Mesenchymal stem cell (in vitro differentiated cells and primary cell): ENCODE results near the gene LMOD2.

Experiments used
- DNase-seq: peaks from one replicate; pipeline ENCODE4 v3.0.0-alpha.2; 2013
- H2AFZ ChIP-seq: one replicate; pipeline ENCODE4 v1.6.1; 2013; ENCODE audit warnings: low read depth, mild to moderate bottlenecking, control low read depth, inconsistent platforms, low read length, moderate library complexity
- H2AK5ac ChIP-seq: 2 replicates; pipeline ENCODE4 v1.6.1; 2013; ENCODE audit warnings: low read length, moderate library complexity, mild to moderate bottlenecking, inconsistent platforms; ENCODE audit not compliant: severe bottlenecking
- H2BK120ac ChIP-seq: one replicate; pipeline ENCODE4 v1.6.1; 2013; ENCODE audit warnings: low read depth, mild to moderate bottlenecking, inconsistent platforms, low read length, moderate library complexity
- H2BK12ac ChIP-seq, 2 experiments: one replicate each; pipeline ENCODE4 v1.6.1; 2013; ENCODE audit warnings: inconsistent platforms in 2 of 2, low read length in 2 of 2, mild to moderate bottlenecking in 2 of 2, moderate library complexity in 2 of 2, control low read depth in 1 of 2
- H2BK15ac ChIP-seq: one replicate; pipeline ENCODE4 v1.6.1; 2013; ENCODE audit warnings: mild to moderate bottlenecking, low read depth, inconsistent platforms; ENCODE audit not compliant: poor library complexity, severe bottlenecking
- H2BK5ac ChIP-seq: 2 replicates; pipeline ENCODE4 v1.6.1; 2013; ENCODE audit warnings: low read depth, mild to moderate bottlenecking, low read length, control low read depth, inconsistent platforms; ENCODE audit not compliant: poor library complexity, severe bottlenecking
- H3K14ac ChIP-seq, 2 experiments: one replicate each; pipeline ENCODE4 v1.6.1; 2013; ENCODE audit warnings: inconsistent platforms in 2 of 2, low read length in 2 of 2, control low read depth in 1 of 2, mild to moderate bottlenecking in 1 of 2, moderate library complexity in 1 of 2
- H3K18ac ChIP-seq, 2 experiments: one replicate each; pipeline ENCODE4 v1.6.1; 2013; ENCODE audit warnings: inconsistent platforms in 2 of 2, low read length in 2 of 2, control low read depth in 1 of 2, low read depth in 1 of 2, mild to moderate bottlenecking in 1 of 2
- H3K23ac ChIP-seq, 2 experiments: one replicate each; pipeline ENCODE4 v1.6.1; 2013; ENCODE audit warnings: inconsistent platforms in 2 of 2, low read length in 2 of 2, mild to moderate bottlenecking in 2 of 2, moderate library complexity in 2 of 2, control low read depth in 1 of 2
- H3K27ac ChIP-seq: 2 replicates; pipeline ENCODE4 v1.5.1; 2013; ENCODE audit warnings: mild to moderate bottlenecking, moderate library complexity, low read length, control low read depth, inconsistent platforms; ENCODE audit not compliant: poor library complexity, severe bottlenecking
- H3K27me3 ChIP-seq, 2 experiments: 2 replicates each; pipeline versions ENCODE4 v1.6.1 to v1.7.0; 2013; ENCODE audit warnings: low read length in 2 of 2, mild to moderate bottlenecking in 2 of 2, moderate library complexity in 2 of 2, control low read depth in 1 of 2, inconsistent platforms in 1 of 2; ENCODE audit not compliant: control insufficient read depth in 1 of 2, insufficient read depth in 1 of 2
- H3K36me3 ChIP-seq, 2 experiments: 2 replicates each; pipeline versions ENCODE4 v1.6.1 to v1.7.0; 2013; ENCODE audit warnings: low read length in 2 of 2, control low read depth in 1 of 2, inconsistent platforms in 1 of 2, low read depth in 1 of 2, mild to moderate bottlenecking in 1 of 2; ENCODE audit not compliant: insufficient read depth in 2 of 2, control insufficient read depth in 1 of 2
- H3K4ac ChIP-seq, 2 experiments: one replicate each; pipeline ENCODE4 v1.6.1; 2013; ENCODE audit warnings: inconsistent platforms in 2 of 2, low read length in 2 of 2, mild to moderate bottlenecking in 2 of 2, moderate library complexity in 2 of 2, control low read depth in 1 of 2, low read depth in 1 of 2
- H3K4me1 ChIP-seq: 2 replicates; pipeline ENCODE4 v1.6.1; 2013; ENCODE audit warnings: low read depth, low read length, control low read depth; ENCODE audit not compliant: control insufficient read depth, insufficient read depth
- H3K4me2 ChIP-seq: 2 replicates; pipeline ENCODE4 v1.6.1; 2013; ENCODE audit warnings: low read length, mild to moderate bottlenecking, inconsistent platforms; ENCODE audit not compliant: poor library complexity, severe bottlenecking
- H3K4me3 ChIP-seq, 2 experiments: 2 replicates each; pipeline versions ENCODE4 v1.5.1 to v1.7.0; 2013; ENCODE audit warnings: low read length in 2 of 2, mild to moderate bottlenecking in 2 of 2, control low read depth in 1 of 2, low read depth in 1 of 2; ENCODE audit not compliant: insufficient read depth in 1 of 2
- H3K79me1 ChIP-seq: replicated peaks from 2 replicates; pipeline ENCODE4 v1.6.1; 2013; ENCODE audit warnings: mild to moderate bottlenecking, control low read depth, low read length, inconsistent platforms; ENCODE audit not compliant: poor library complexity, severe bottlenecking
- H3K9ac ChIP-seq: 2 replicates; pipeline ENCODE4 v1.7.0; 2013; ENCODE audit warnings: mild to moderate bottlenecking, low read length, moderate library complexity
- H3K9me3 ChIP-seq: 2 replicates; pipeline ENCODE4 v1.7.0; 2013; ENCODE audit warnings: mild to moderate bottlenecking, low read length; ENCODE audit not compliant: control insufficient read depth
- H4K8ac ChIP-seq: one replicate; pipeline ENCODE4 v1.6.1; 2013; ENCODE audit warnings: inconsistent platforms, mild to moderate bottlenecking, low read length, moderate library complexity
- H4K91ac ChIP-seq: one replicate; pipeline ENCODE4 v1.6.1; 2013; ENCODE audit warnings: mild to moderate bottlenecking, low read length, inconsistent platforms
- WGBS: methylation state at CpG from one replicate; pipeline ENCODE4 v1.1.7; 2013; ENCODE audit warnings: mixed read lengths; 5-methylcytosine and 5-hydroxymethylcytosine counted together

The LMOD2 gene

DNA sequence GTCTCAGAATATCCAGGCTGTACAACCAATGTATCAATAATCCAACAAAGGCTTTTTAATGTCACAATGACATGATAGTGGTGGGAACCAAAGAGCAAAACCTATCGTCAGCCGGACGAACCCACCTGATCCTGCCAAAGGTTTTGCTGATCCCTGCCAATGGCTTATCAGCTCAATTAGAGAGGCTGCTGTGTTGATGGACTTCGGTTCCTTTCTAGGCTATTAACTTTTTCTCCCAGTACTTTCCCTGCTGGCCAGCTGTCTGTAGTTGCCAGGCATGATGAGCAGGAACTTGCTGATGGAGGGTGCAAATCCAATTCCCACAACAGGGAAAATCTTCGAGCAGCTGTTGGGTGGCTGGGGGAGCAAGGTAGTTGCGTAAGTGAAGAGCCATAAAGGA lies 2.4 kb downstream of the LMOD2 start:
- no peak for DNase-seq
- Histone ChIP-seq H3K4me3 (no peak overlapping the region), H2BK120ac (no peak overlapping the region)

DNA sequence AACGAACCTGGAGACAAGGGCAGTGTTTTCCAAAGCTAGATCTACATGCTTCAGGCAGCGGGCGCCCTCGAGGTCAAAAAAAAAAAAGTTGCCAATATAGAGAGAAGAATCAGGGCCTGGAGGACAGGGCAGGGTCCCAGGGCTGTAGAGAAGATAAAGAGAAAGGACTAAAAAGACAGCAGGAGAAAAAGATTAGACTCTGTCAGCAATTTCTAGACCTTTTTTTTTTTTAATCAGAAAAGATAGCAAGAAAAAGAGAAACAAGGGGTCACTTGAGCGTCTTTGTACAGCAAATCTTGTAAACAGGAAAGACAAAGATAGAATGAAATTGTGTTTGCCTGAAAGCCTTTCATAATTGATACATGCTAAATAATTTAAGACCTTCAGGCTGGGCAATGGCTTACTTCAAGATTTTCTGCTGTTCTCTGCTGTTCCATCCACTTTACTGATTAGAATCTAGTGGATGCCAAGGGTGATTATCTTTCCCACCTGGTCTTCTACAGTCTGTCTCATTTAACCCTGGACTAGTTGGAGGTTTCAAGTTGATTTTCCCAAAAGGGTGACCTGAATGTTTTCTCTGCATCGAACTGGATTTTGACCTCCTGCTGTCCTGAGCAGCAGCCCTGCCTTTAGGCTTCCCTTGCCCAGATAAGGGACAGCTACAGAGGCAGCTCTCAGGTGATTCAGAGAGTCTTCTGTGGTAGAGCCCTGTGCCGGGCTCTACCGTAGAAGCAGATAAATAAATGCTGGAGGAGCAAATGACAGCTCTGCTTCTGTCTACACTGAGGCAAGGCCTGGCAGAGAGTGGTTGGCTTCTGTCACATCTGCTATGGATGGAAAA lies 5.1 kb downstream of the LMOD2 start:
- Histone ChIP-seq H3K4me3 (no peak overlapping the region), H2BK120ac (no peak overlapping the region), H2BK15ac (no peak overlapping the region), H3K18ac (no peak overlapping the region), H3K4ac (no peak overlapping the region), H2BK5ac (no peak overlapping the region), H3K79me1 (no peaks in the 10 kb centered on the region), H3K27me3 (no peaks in the 10 kb centered on the region), H4K91ac (no peak overlapping the region), H2AFZ (no peak overlapping the region), H2BK12ac (no peak overlapping the region), H3K4me2 (no peak overlapping the region), H3K36me3 (no peaks in the 10 kb centered on the region), H3K9ac (no peak overlapping the region), H3K14ac (no peak overlapping the region), H4K8ac (no peak overlapping the region), H3K4me1 (peaks cover 2% of the 10 kb centered on the region), H3K27ac (no peak overlapping the region), H3K23ac (no peak overlapping the region), H3K9me3 (no peaks in the 10 kb centered on the region), H2AK5ac (no peak overlapping the region)
- no peak for DNase-seq
- WGBS, result 70% methylated on average over 7 of the region's 8 CpGs

More for the DNA sequence above, 2.4 kb downstream of the LMOD2 start:
- Histone ChIP-seq H3K36me3 (no peaks in the 10 kb centered on the region), H4K91ac (no peak overlapping the region), H3K18ac (no peak overlapping the region), H2BK15ac (no peak overlapping the region), H2BK5ac (no peak overlapping the region), H4K8ac (no peak overlapping the region), H3K27ac (no peak overlapping the region), H3K9me3 (no peaks in the 10 kb centered on the region), H3K14ac (no peak overlapping the region), H3K4me1 (peaks cover 3% of the 10 kb centered on the region), H3K27me3 (no peaks in the 10 kb centered on the region), H3K4me2 (no peak overlapping the region), H3K4ac (no peak overlapping the region), H3K23ac (no peak overlapping the region), H2BK12ac (no peak overlapping the region), H2AK5ac (no peak overlapping the region), H3K9ac (no peak overlapping the region), H2AFZ (no peak overlapping the region), H3K79me1 (no peaks in the 10 kb centered on the region)
- 92% methylated on average over 5 of the region's 6 CpGs for WGBS

DNA sequence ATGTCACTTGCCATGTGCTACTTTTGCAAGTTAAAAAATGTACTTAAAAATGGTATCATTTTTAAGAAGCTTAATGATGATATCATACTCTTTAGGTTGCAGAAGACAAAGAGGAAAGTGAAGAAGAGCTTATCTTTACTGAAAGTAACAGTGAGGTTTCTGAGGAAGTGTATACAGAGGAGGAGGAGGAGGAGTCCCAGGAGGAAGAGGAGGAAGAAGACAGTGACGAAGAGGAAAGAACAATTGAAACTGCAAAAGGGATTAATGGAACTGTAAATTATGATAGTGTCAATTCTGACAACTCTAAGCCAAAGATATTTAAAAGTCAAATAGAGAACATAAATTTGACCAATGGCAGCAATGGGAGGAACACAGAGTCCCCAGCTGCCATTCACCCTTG lies 6.1 kb downstream of the LMOD2 start:
- no peak overlapping the region for H2BK5ac ChIP-seq
- H3K4me2 ChIP-seq, result no peak overlapping the region
- H3K79me1 ChIP-seq, result no peaks in the 10 kb centered on the region
- H3K4ac ChIP-seq, result no peak overlapping the region
- no peaks in the 10 kb centered on the region for H3K36me3 ChIP-seq
- no peak overlapping the region for H3K27ac ChIP-seq
- H3K9ac ChIP-seq, result no peak overlapping the region
- 100% methylated on average over 1 of the region's 1 CpG for WGBS
- H3K23ac ChIP-seq, result no peak overlapping the region
- DNase-seq, result no peak
- no peak overlapping the region for H2BK120ac ChIP-seq
- no peaks in the 10 kb centered on the region for H3K9me3 ChIP-seq
- no peak overlapping the region for H3K4me3 ChIP-seq
- H3K27me3 ChIP-seq, result no peaks in the 10 kb centered on the region
- no peak overlapping the region for H2BK12ac ChIP-seq
- H2BK15ac ChIP-seq, result no peak overlapping the region
- H4K91ac ChIP-seq, result no peak overlapping the region
- H3K14ac ChIP-seq, result no peak overlapping the region
- H2AK5ac ChIP-seq, result no peak overlapping the region
- H2AFZ ChIP-seq, result no peak overlapping the region
- H3K4me1 ChIP-seq, result no peaks in the 10 kb centered on the region
- H3K18ac ChIP-seq, result no peak overlapping the region
- H4K8ac ChIP-seq, result no peak overlapping the region

DNA sequence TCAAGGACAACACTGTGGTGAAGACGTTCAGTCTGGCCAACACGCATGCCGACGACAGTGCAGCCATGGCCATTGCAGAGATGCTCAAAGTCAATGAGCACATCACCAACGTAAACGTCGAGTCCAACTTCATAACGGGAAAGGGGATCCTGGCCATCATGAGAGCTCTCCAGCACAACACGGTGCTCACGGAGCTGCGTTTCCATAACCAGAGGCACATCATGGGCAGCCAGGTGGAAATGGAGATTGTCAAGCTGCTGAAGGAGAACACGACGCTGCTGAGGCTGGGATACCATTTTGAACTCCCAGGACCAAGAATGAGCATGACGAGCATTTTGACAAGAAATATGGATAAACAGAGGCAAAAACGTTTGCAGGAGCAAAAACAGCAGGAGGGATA lies 6.6 kb downstream of the LMOD2 start:
- no peak overlapping the region for H4K8ac ChIP-seq
- H2AFZ ChIP-seq, result no peak overlapping the region
- H3K4me1 ChIP-seq, result no peaks in the 10 kb centered on the region
- H2BK15ac ChIP-seq, result no peak overlapping the region
- no peak overlapping the region for H3K4me3 ChIP-seq
- no peak overlapping the region for H2AK5ac ChIP-seq
- no peak overlapping the region for H2BK120ac ChIP-seq
- H3K9me3 ChIP-seq, result no peaks in the 10 kb centered on the region
- H3K4ac ChIP-seq, result no peak overlapping the region
- H3K23ac ChIP-seq, result no peak overlapping the region
- H3K27me3 ChIP-seq, result no peaks in the 10 kb centered on the region
- H4K91ac ChIP-seq, result no peak overlapping the region
- H3K36me3 ChIP-seq, result no peaks in the 10 kb centered on the region
- no peak overlapping the region for H3K27ac ChIP-seq
- no peak overlapping the region for H3K9ac ChIP-seq
- no peak overlapping the region for H3K18ac ChIP-seq
- H2BK5ac ChIP-seq, result no peak overlapping the region
- no peaks in the 10 kb centered on the region for H3K79me1 ChIP-seq
- no peak overlapping the region for H2BK12ac ChIP-seq
- no peak overlapping the region for H3K4me2 ChIP-seq
- H3K14ac ChIP-seq, result no peak overlapping the region
- 94% methylated on average over 15 of the region's 15 CpGs for WGBS
- no peak for DNase-seq
